PC-3 (cell line): Measurements from ENCODE around the gene LRRIQ4.

ENCODE experiments used
- CTCF ChIP-seq: fragments of 300-600 bp; sonication (generic); conservative IDR thresholded peaks from 2 replicates; pipeline ENCODE4 v1.5.1; 2017; ENCODE audit warnings: antibody characterized with exemption, low read depth, mild to moderate bottlenecking, low read length
- EZH2 ChIP-seq: fragments of 300-600 bp; sonication (generic); IDR thresholded peaks from one replicate; pipeline ENCODE4 v1.6.1; 2017; ENCODE audit warnings: antibody characterized with exemption, mild to moderate bottlenecking, low read length; ENCODE audit not compliant: unreplicated experiment

GRCh38 chr3:169827712-169828111 is 15.0 kb downstream of the LRRIQ4 start:
- TF ChIP-seq EZH2 = no peak
- no peak for TF ChIP-seq CTCF
